HepG2 (cell line): ENCODE data around the gene HDAC10. TPM values are rescaled to one million over a fixed set of nuclear protein-coding genes. Genes with fewer than 3 reads are reported as not detected.
A peak's percentile ranks its signal among the peaks of the same experiment; 100 is the strongest.

Experiments used
- ATAC-seq: fragments of 200-7000 bp; cut with Tn5 transposase; 3 replicates; pipeline ENCODE4 v1.9.1; 2020; ENCODE audit warnings: mild to moderate bottlenecking, moderate library complexity
- BruUV-seq: library from RNA; stranded (reverse); fragments of 400-500 nt; replicated peaks from 2 replicates; lab custom pipeline; 2021; lab: Mats Ljungman, UMichigan
- CTCF ChIA-PET: fragments of 300-600 bp; formaldehyde crosslinking; extraction: SDS; loops from one replicate; lab custom pipeline; 2021; ENCODE audit warnings: low total read pairs, inconsistent platforms, low intra/inter-chr PET ratio; lab: Yijun Ruan, JAX
- POLR2A ChIA-PET: fragments of 350-600 bp; sonication (Branson Sonifier 250); formaldehyde crosslinking; loops from one replicate; lab custom pipeline; 2020; ENCODE audit warnings: antibody characterized with exemption, inconsistent platforms; lab: Yijun Ruan, JAX
- DNase-seq: peaks from one replicate; pipeline ENCODE4 v3.0.0-alpha.2; 2015; ENCODE audit warnings: low spot score
- FAIRE-seq: peaks from 3 replicates; lab custom pipeline; 2011; peaks lifted over from hg19 to GRCh38; lab: Jason Lieb, UNC
- H2AFZ ChIP-seq: one replicate; pipeline ENCODE4 v1.6.1; 2011; ENCODE audit warnings: low read length, inconsistent platforms
- H3K27ac ChIP-seq: fragments of 300-600 bp; 3 replicates; pipeline ENCODE4 v1.8.0; 2011; ENCODE audit warnings: mixed run types, mild to moderate bottlenecking, mixed read lengths, low read length, inconsistent platforms; ENCODE audit not compliant: insufficient read depth; ENCODE audit errors: extremely low read length
- H3K27me3 ChIP-seq, 2 experiments: fragments of 200-600 bp in 1 of 2; 2 replicates in 1 of 2; 3 replicates in 1 of 2; pipeline versions ENCODE4 v1.6.0 to v1.8.0; 2011; ENCODE audit warnings: low read length in 2 of 2, mild to moderate bottlenecking in 2 of 2, moderate library complexity in 2 of 2, inconsistent platforms in 1 of 2; ENCODE audit not compliant: insufficient read depth in 2 of 2, control insufficient read depth in 1 of 2
- H3K36me3 ChIP-seq, 2 experiments: fragments of 200-600 bp in 1 of 2; replicated peaks in 1 of 2; 2 replicates in 1 of 2; 3 replicates in 1 of 2; pipeline versions ENCODE4 v1.5.1 to v1.8.0; 2011; ENCODE audit warnings: low read length in 2 of 2, inconsistent platforms in 1 of 2; ENCODE audit not compliant: insufficient read depth in 2 of 2, control insufficient read depth in 1 of 2
- H3K4me1 ChIP-seq: 2 replicates; pipeline ENCODE4 v1.5.1; 2012; ENCODE audit warnings: low read length, inconsistent platforms; ENCODE audit not compliant: insufficient read depth
- H3K4me2 ChIP-seq: 2 replicates; pipeline ENCODE4 v1.6.0; 2011; ENCODE audit warnings: low read depth, low read length, inconsistent platforms
- H3K4me3 ChIP-seq, 3 experiments: fragments of 200-600 bp in 1 of 3; sonication (generic), shearing (Covaris generic) in 1 of 3; replicated peaks in 1 of 3; 2 replicates each; pipeline ENCODE4 v1.5.1; 2011 to 2016; ENCODE audit warnings: low read length in 3 of 3, inconsistent platforms in 2 of 3, low read depth in 2 of 3, mild to moderate bottlenecking in 2 of 3, control low read depth in 1 of 3, mixed read lengths in 1 of 3; ENCODE audit not compliant: insufficient read depth in 1 of 3
- H3K79me2 ChIP-seq: one replicate; pipeline ENCODE4 v1.6.1; 2011; ENCODE audit warnings: low read length, inconsistent platforms; ENCODE audit not compliant: insufficient read depth
- H3K9ac ChIP-seq: 2 replicates; pipeline ENCODE4 v1.6.0; 2011; ENCODE audit warnings: mild to moderate bottlenecking, low read depth, low read length, inconsistent platforms; ENCODE audit not compliant: insufficient read depth
- H3K9me3 ChIP-seq: 2 replicates; pipeline ENCODE4 v1.5.1; 2012; ENCODE audit warnings: mild to moderate bottlenecking, low read length
- H4K20me1 ChIP-seq: 2 replicates; pipeline ENCODE4 v1.6.0; 2011; ENCODE audit warnings: inconsistent platforms, mild to moderate bottlenecking, low read length, moderate library complexity; ENCODE audit not compliant: insufficient read depth
- AGO2 ChIP-seq: fragments of 200-400 bp; formaldehyde crosslinking; optimal IDR thresholded peaks from 2 replicates; pipeline ENCODE3; 2017; ENCODE audit warnings: mild to moderate bottlenecking, low read depth, low read length, moderate library complexity
- CEBPG ChIP-seq: IDR thresholded peaks from 2 replicates; pipeline ENCODE4 v1.6.1; 2016
- FOXK1 ChIP-seq: sonication (generic); formaldehyde crosslinking; IDR thresholded peaks from 2 replicates; pipeline ENCODE4 v1.4.0; 2020; ENCODE audit warnings: low read depth, missing genetic modification reagents, borderline replicate concordance
- KLF6 ChIP-seq: IDR thresholded peaks from 2 replicates; pipeline ENCODE4 v1.8.0; 2016; ENCODE audit warnings: missing biosample characterization, missing genetic modification reagents
- NAIF1 ChIP-seq: sonication (generic); formaldehyde crosslinking; IDR thresholded peaks from 2 replicates; pipeline ENCODE4 v1.5.0; 2020; ENCODE audit warnings: mild to moderate bottlenecking, missing genetic modification reagents, borderline replicate concordance
- NFE2 ChIP-seq: sonication (generic); formaldehyde crosslinking; IDR thresholded peaks from 2 replicates; pipeline ENCODE4 v1.4.0; 2020; ENCODE audit warnings: missing genetic modification reagents
- NFKB2 ChIP-seq: sonication (generic); formaldehyde crosslinking; IDR thresholded peaks from 2 replicates; pipeline ENCODE4 v1.4.0; 2020; ENCODE audit warnings: missing genetic modification reagents, borderline replicate concordance
- PPARG ChIP-seq: conservative IDR thresholded peaks from 2 replicates; pipeline ENCODE4 v1.6.1; 2016; ENCODE audit warnings: missing biosample characterization, missing genetic modification reagents
- RAD51 ChIP-seq: fragments of 450-650 bp; IDR thresholded peaks from 2 replicates; pipeline ENCODE4 v1.6.1; 2016; ENCODE audit warnings: borderline replicate concordance
- RBFOX2 ChIP-seq: fragments of 200-400 bp; formaldehyde crosslinking; IDR thresholded peaks from 2 replicates; pipeline ENCODE4 v1.6.1; 2017; ENCODE audit warnings: low read depth, mild to moderate bottlenecking, low read length
- RBM22 ChIP-seq: fragments of 200-400 bp; formaldehyde crosslinking; optimal IDR thresholded peaks from 2 replicates; pipeline ENCODE3; 2017; ENCODE audit warnings: mild to moderate bottlenecking, low read length, moderate library complexity
- SETDB1 ChIP-seq: sonication (generic); formaldehyde crosslinking; IDR thresholded peaks from 2 replicates; pipeline ENCODE4 v1.5.1; 2020; ENCODE audit warnings: missing genetic modification reagents, mild to moderate bottlenecking, borderline replicate concordance
- ZBTB20 ChIP-seq: sonication (generic); formaldehyde crosslinking; IDR thresholded peaks from 2 replicates; pipeline ENCODE4 v1.8.1; 2023; ENCODE audit warnings: missing genetic modification reagents, low read depth, mild to moderate bottlenecking, borderline replicate concordance
- ZKSCAN1 ChIP-seq: fragments of 150-350 bp; IDR thresholded peaks from 2 replicates; pipeline ENCODE4 v1.6.1; 2014; ENCODE audit warnings: low read length
- ZKSCAN5 ChIP-seq: sonication (generic); formaldehyde crosslinking; IDR thresholded peaks from 2 replicates; pipeline ENCODE4 v1.5.1; 2020; ENCODE audit warnings: mild to moderate bottlenecking, missing genetic modification reagents
- ZNF691 ChIP-seq: sonication (generic); formaldehyde crosslinking; IDR thresholded peaks from 2 replicates; pipeline ENCODE4 v1.4.0; 2020; ENCODE audit warnings: missing genetic modification reagents, low read depth, mild to moderate bottlenecking, borderline replicate concordance
- ZNF775 ChIP-seq: sonication (generic); formaldehyde crosslinking; IDR thresholded peaks from 2 replicates; pipeline ENCODE4 v1.4.0; 2020; ENCODE audit warnings: missing genetic modification reagents, mild to moderate bottlenecking, moderate library complexity, borderline replicate concordance
- ZSCAN25 ChIP-seq: sonication (generic); formaldehyde crosslinking; IDR thresholded peaks from 2 replicates; pipeline ENCODE4 v1.8.0; 2022; ENCODE audit warnings: mild to moderate bottlenecking, missing genetic modification reagents
- WGBS: methylation state at CpG from one replicate; pipeline ENCODE4 v1.1.6; 2017; ENCODE audit warnings: low lambda C conversion rate; 5-methylcytosine and 5-hydroxymethylcytosine counted together
- in situ Hi-C: cut with HindIII; loops from 2 replicates; pipeline ENCODE4 v1.10.0; 2017; ENCODE audit warnings: low pct_unique_long_range_greater_than_20kb; ENCODE audit not compliant: extremely low pct_ligation_motif_present
- intact Hi-C: fragments of 100-400 bp; cut with micrococcal nuclease; formaldehyde crosslinking; loops from one replicate; pipeline ENCODE4 v1.10.0; 2022; ENCODE audit not compliant: unreplicated experiment
- polyA plus RNA-seq, 8 experiments: library from polyadenylated mRNA; depleted of rRNA in 3 of 8; stranded (reverse) in 7 of 8; unstranded in 1 of 8; fragments of >200 nt; fragmentation: Illumina TruSeq in 4 of 8; extraction: Trizol in 4 of 8; gene quantifications; 2 replicates each; pipeline versions ENCODE4 v1.2.1 to v1.2.3, GENCODE V29; 2011 to 2016; ENCODE audit warnings: low read depth in 4 of 8, missing spikeins in 1 of 8, mixed read lengths in 1 of 8; ENCODE audit not compliant: insufficient read depth in 1 of 8
- total RNA-seq, 5 experiments: library from RNA; depleted of rRNA; stranded (reverse); fragments of >200 nt; fragmentation: Illumina TruSeq; extraction: Trizol; gene quantifications; 2 replicates each; pipeline ENCODE4 v1.2.3, GENCODE V29; 2016; ENCODE audit warnings: low read depth in 1 of 5
- TF ChIP-seq, protein P1 (sequence below): sonication (generic); formaldehyde crosslinking; IDR thresholded peaks from 2 replicates; pipeline ENCODE4 v1.5.1; 2020; ENCODE audit warnings: missing genetic modification reagents, mild to moderate bottlenecking, borderline replicate concordance

The HDAC10 gene
- total and polyA plus RNA-seq, 2 of the 13 experiments (the other 11 are each of a cell fraction or from before 2014, with no cell fraction given) = 13.9 to 14.9 TPM

DNA sequence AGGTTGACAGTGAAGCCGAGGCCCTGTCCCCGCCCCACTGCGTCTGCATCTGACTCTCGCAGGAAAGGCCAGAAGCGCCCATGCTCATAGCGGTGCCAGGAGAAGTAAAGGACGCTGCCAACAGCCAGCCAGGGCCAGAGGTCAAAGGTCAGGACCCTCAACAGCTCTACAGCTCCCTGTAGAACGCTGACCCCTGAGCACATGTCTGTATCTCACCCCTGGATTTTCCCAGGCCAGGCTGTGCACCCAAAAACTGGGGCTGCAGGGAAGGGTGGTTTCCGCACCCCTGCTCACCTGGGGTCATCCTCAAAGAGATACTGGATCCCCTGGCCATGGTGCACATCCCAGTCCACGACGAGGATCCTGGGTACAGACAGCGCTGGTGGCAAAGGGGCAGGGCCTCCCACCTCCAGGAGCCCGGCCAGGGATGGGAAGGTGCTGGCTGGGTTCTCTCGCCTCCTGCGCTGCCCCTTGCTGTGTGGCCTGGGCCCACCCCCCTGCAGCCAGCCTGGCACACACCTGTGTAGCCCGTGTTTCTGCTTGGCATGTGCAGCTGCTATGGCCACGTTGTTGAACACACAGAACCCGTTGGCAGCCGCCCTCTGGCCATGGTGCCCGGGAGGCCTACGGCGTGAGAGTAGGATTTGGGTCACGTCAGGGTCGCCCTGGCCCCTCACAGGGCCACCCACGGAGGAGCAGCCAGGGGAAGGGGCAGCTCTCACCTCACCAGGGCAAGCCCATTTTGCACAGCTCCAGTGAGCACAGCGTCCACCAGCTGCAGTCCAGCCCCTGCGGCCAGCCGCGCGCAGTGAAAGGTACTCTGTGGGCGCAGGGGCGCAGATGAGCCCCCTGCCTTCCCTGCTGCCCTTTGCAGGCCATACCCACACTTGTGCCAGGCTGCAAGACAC is 1.5 kb downstream of the HDAC10 start (continued):
- TF ChIP-seq ZNF691 (CRISPR knock-in tag) (no peak), PPARG (CRISPR knock-in tag) (no peak)

DNA sequence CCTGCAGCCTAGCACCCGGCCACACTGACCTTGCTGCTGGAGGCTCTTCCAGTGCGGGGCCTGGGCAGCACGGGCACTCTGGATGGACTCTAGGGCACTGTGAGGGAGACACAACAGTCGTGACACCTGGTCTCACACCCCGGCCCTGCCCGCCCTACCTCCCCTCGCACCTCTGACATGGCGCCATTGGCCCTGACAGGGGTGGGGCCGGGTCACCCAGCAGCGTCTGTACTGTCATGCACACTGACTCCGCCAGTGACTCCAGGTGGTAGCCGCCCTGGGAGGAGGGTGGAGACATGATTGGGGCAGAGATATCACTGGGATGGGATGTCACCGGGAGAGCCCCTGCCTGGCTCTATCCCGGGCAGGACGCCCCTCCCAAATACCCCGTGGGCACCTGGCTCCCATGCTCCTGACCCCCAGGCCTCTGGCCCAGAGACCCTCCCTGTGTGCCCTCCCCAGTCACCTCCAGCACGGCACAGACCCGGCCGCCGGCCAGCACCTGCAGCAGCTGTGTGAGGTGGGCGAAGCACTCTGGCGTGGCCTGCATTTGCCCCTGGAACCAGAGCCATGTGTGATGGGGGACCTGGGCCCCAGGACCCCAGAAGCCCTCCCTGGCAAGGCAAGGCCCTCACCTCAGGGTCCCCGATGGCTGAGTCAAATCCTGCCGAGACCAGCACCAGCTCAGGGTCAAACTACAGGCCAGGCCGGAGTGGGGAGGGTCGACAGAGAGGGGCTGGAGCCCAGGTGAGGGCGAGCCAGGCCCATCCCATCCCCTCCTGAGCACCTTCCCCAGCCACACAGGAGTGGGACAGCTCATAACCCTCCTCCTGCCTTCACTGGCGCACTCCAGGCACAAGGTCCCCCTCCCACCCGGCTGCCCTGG is 2.6 kb downstream of the HDAC10 start:
- no peak for ATAC-seq
- BruUV-seq = no TSS peak
- CTCF ChIA-PET = no interaction called here
- Histone ChIP-seq H3K27me3 (no peaks in the 10 kb centered on the region; a peak in 1 of 5 replicates), H3K4me1 (peaks cover 49% of the 10 kb centered on the region), H3K79me2 (peaks cover 21% of the 10 kb centered on the region), H3K4me2 (no peak overlapping the region), H3K27ac (no peak overlapping the region), H3K9ac (0 out of 2 replicates have a peak overlapping the region, but pooled peaks have one; percentile 6), H2AFZ (no peak overlapping the region), H3K36me3 (peaks cover 2 to 9% of the 10 kb centered on the region in 2 experiments; a peak in 2 of 5 replicates), H4K20me1 (peaks cover 6% of the 10 kb centered on the region; the same call in 1 of the 2 replicates), H3K4me3 (no peak overlapping the region), H3K9me3 (no peaks in the 10 kb centered on the region)
- POLR2A ChIA-PET = no interaction called here
- intact Hi-C loops (no loop called here), in situ Hi-C loops (no loop called here)
- FAIRE-seq = no peak
- DNase-seq = no peak
- TF ChIP-seq FOXK1 (CRISPR knock-in tag) (no peak), AGO2 (peak; percentile 40), ZKSCAN5 (CRISPR knock-in tag) (no peak), NFE2 (no peak), ZSCAN25 (CRISPR knock-in tag) (no peak), RBFOX2 (peak; percentile 53; the same call in 1 of the 2 replicates), NAIF1 (CRISPR knock-in tag) (no peak), SETDB1 (no peak), ZNF775 (CRISPR knock-in tag) (no peak), RAD51 (no peak), ZKSCAN1 (no peak), RBM22 (peak; percentile 36), CEBPG (CRISPR knock-in tag) (no peak), KLF6 (CRISPR knock-in tag) (no peak), ZBTB20 (no peak), NFKB2 (CRISPR knock-in tag) (no peak)
- TF ChIP-seq, protein P1, sequence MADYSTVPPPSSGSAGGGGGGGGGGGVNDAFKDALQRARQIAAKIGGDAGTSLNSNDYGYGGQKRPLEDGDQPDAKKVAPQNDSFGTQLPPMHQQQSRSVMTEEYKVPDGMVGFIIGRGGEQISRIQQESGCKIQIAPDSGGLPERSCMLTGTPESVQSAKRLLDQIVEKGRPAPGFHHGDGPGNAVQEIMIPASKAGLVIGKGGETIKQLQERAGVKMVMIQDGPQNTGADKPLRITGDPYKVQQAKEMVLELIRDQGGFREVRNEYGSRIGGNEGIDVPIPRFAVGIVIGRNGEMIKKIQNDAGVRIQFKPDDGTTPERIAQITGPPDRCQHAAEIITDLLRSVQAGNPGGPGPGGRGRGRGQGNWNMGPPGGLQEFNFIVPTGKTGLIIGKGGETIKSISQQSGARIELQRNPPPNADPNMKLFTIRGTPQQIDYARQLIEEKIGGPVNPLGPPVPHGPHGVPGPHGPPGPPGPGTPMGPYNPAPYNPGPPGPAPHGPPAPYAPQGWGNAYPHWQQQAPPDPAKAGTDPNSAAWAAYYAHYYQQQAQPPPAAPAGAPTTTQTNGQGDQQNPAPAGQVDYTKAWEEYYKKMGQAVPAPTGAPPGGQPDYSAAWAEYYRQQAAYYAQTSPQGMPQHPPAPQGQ = no peak
- WGBS = 96% methylated on average over 17 of the region's 29 CpGs
